A673 (cell line): ENCODE results near the gene TRAF3IP1.

Source experiments
- CTCF ChIP-seq: fragments of 300-800, 200-600 bp; sonication (generic); conservative IDR thresholded peaks from 2 replicates; pipeline ENCODE4 v1.5.1; 2017; ENCODE audit warnings: low read depth, mild to moderate bottlenecking, antibody characterized with exemption, low read length, moderate library complexity, mixed read lengths
- EZH2 ChIP-seq: fragments of 200-600 bp; sonication (generic); IDR thresholded peaks from 2 replicates; pipeline ENCODE4 v1.6.1; 2017; ENCODE audit warnings: borderline replicate concordance, low read depth, mild to moderate bottlenecking, mixed read lengths, antibody characterized with exemption, low read length; ENCODE audit not compliant: poor library complexity, severe bottlenecking

GRCh38 chr2:238407566-238407965 is 87.2 kb downstream of the TRAF3IP1 start:
- TF ChIP-seq CTCF (no peak), EZH2 (no peak)
